Testis (tissue), 2 donors: Measurements from ENCODE around the gene PCSK7.

Source experiments
- POLR2A ChIP-seq: fragments of 450-650 bp; IDR thresholded peaks from one replicate; pipeline ENCODE4 v1.6.1; 2017; ENCODE audit warnings: antibody characterized with exemption, mild to moderate bottlenecking, moderate library complexity
- TF ChIP-seq, protein P1 (sequence below), 3 experiments: fragments of 450-650 bp in 2 of 3; fragments of 200-600 bp in 1 of 3; sonication (generic) in 1 of 3; IDR thresholded peaks; one replicate each; pipeline ENCODE4 v1.5.1; 2016 to 2019; ENCODE audit warnings: antibody characterized with exemption in 3 of 3, mild to moderate bottlenecking in 2 of 3, moderate library complexity in 1 of 3

DNA sequence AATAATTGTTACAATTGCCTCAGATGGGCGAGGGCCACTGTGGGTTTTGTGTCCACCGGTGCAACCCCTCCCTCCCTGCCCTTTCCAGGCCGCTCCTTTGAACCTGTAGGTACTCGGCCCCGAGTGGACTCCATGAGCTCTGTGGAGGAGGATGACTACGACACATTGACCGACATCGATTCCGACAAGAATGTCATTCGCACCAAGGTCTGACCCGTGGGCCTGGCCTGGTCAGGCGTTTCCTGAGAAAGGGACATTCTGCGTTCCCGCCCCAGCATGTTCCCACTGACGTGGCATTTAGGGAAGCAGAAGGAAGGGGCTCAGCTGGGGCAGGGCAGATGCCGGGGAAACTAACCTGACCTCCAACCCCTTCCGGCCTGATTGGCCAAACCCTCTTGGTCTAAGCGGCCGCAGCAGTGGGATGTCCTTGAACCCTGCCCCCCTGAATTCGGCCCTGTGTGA, 43.2 kb downstream of the PCSK7 start:
- no peak for TF ChIP-seq POLR2A
- TF ChIP-seq, protein P1, sequence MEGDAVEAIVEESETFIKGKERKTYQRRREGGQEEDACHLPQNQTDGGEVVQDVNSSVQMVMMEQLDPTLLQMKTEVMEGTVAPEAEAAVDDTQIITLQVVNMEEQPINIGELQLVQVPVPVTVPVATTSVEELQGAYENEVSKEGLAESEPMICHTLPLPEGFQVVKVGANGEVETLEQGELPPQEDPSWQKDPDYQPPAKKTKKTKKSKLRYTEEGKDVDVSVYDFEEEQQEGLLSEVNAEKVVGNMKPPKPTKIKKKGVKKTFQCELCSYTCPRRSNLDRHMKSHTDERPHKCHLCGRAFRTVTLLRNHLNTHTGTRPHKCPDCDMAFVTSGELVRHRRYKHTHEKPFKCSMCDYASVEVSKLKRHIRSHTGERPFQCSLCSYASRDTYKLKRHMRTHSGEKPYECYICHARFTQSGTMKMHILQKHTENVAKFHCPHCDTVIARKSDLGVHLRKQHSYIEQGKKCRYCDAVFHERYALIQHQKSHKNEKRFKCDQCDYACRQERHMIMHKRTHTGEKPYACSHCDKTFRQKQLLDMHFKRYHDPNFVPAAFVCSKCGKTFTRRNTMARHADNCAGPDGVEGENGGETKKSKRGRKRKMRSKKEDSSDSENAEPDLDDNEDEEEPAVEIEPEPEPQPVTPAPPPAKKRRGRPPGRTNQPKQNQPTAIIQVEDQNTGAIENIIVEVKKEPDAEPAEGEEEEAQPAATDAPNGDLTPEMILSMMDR (IDR thresholded peaks at IDR 0.05): no peak
